Measurements from ENCODE around the gene TPGS1.

TPGS1 gene

GRCh38 chr19:536031-536880 is 29.0 kb downstream of the TPGS1 start:
- H3K9me3 ChIP-seq (replicated peaks in 1 of 2; ENCODE audit: control insufficient read depth in 2 of 2, insufficient read depth in 1 of 2, low read depth in 1 of 2, low read length in 2 of 2) = no peaks in the 10 kb centered on the region
- no peak overlapping the region for H2AFZ ChIP-seq (ENCODE audit: low read length)
- no peak overlapping the region for H3K4ac ChIP-seq (ENCODE audit: low read length)
- H3K36me3 ChIP-seq (replicated peaks in 1 of 2; ENCODE audit: control insufficient read depth in 2 of 2, insufficient read depth in 2 of 2, low read length in 2 of 2) = peaks cover 39 to 66% of the 10 kb centered on the region in 2 donors
- H2AK5ac ChIP-seq (ENCODE audit: low read depth, low read length) = no peak overlapping the region
- no peak overlapping the region for H2BK5ac ChIP-seq (ENCODE audit: low read length)
- H2BK12ac ChIP-seq (ENCODE audit: low read length) = no peak overlapping the region
- no peak overlapping the region for H2BK15ac ChIP-seq (ENCODE audit: low read length)
- H4K91ac ChIP-seq (ENCODE audit: low read depth, low read length, poor library complexity) = no peak overlapping the region
- H3K4me1 ChIP-seq (ENCODE audit: control insufficient read depth in 2 of 2, insufficient read depth in 1 of 2, low read depth in 1 of 2, low read length in 2 of 2) = peaks cover 6 to 11% of the 10 kb centered on the region in 2 donors
- H3K4me3 ChIP-seq (ENCODE audit: low read length in 2 of 2) = no peak overlapping the region
- no peak overlapping the region for H3K18ac ChIP-seq (ENCODE audit: low read length)
- H3K27ac ChIP-seq (replicated peaks; ENCODE audit: low read length) = no peak overlapping the region
- H3K14ac ChIP-seq (ENCODE audit: low read length) = no peak overlapping the region
- peak overlapping the region; percentile 60 for H3K9ac ChIP-seq (ENCODE audit: low read depth, low read length, poor library complexity)
- no peak overlapping the region for H3K4me2 ChIP-seq (ENCODE audit: insufficient read depth, low read length, poor library complexity, severe bottlenecking)
- WGBS, 2 donors (ENCODE audit: extremely low coverage in 2 of 2, insufficient read length in 2 of 2, insufficient replicate concordance in 1 of 2) = no CpG with 5 or more reads among the region's 55 CpGs
- peaks cover 50% of the 10 kb centered on the region for H3K79me1 ChIP-seq (ENCODE audit: low read depth, low read length)
- H4K8ac ChIP-seq (ENCODE audit: low read depth, low read length) = no peak overlapping the region
- peak overlapping the region; percentile 85 for H3K23ac ChIP-seq (ENCODE audit: low read depth, low read length, poor library complexity)
- no peak overlapping the region for H2BK120ac ChIP-seq (ENCODE audit: low read depth, low read length)
- no peak for DNase-seq (ENCODE audit: low spot score)
- H3K27me3 ChIP-seq (ENCODE audit: control insufficient read depth in 3 of 3, insufficient read depth in 3 of 3, low read depth in 1 of 3, low read length in 3 of 3) = no peaks in the 10 kb centered on the region

- no peak overlapping the region for H3K9ac ChIP-seq (ENCODE audit: low read depth, low read length, poor library complexity)
- no peak overlapping the region for H2AK5ac ChIP-seq (ENCODE audit: low read depth, low read length)
- H3K36me3 ChIP-seq (replicated peaks in 1 of 2; ENCODE audit: control insufficient read depth in 2 of 2, insufficient read depth in 2 of 2, low read length in 2 of 2) = peaks cover 43 to 73% of the 10 kb centered on the region in 2 donors
- no peak overlapping the region for H2BK120ac ChIP-seq (ENCODE audit: low read depth, low read length)
- no peaks in the 10 kb centered on the region for H3K9me3 ChIP-seq (replicated peaks in 1 of 2; ENCODE audit: control insufficient read depth in 2 of 2, insufficient read depth in 1 of 2, low read depth in 1 of 2, low read length in 2 of 2)
- H2BK12ac ChIP-seq (ENCODE audit: low read length) = peak overlapping the region; percentile 58
- H3K27me3 ChIP-seq (ENCODE audit: control insufficient read depth in 3 of 3, insufficient read depth in 3 of 3, low read depth in 1 of 3, low read length in 3 of 3) = no peaks in the 10 kb centered on the region
- no peak overlapping the region for H2BK5ac ChIP-seq (ENCODE audit: low read length)
- no peak overlapping the region for H3K18ac ChIP-seq (ENCODE audit: low read length)
- peaks cover 6 to 11% of the 10 kb centered on the region in 2 donors for H3K4me1 ChIP-seq (ENCODE audit: control insufficient read depth in 2 of 2, insufficient read depth in 1 of 2, low read depth in 1 of 2, low read length in 2 of 2)
- H4K8ac ChIP-seq (ENCODE audit: low read depth, low read length) = no peak overlapping the region
- no peak overlapping the region for H3K4me2 ChIP-seq (ENCODE audit: insufficient read depth, low read length, poor library complexity, severe bottlenecking)
- no peak overlapping the region for H3K14ac ChIP-seq (ENCODE audit: low read length)
- H3K23ac ChIP-seq (ENCODE audit: low read depth, low read length, poor library complexity) = peak overlapping the region; percentile 85
- DNase-seq (ENCODE audit: low spot score) = no peak
- no peak overlapping the region for H2AFZ ChIP-seq (ENCODE audit: low read length)
- no peak overlapping the region for H3K4ac ChIP-seq (ENCODE audit: low read length)
- H3K27ac ChIP-seq (replicated peaks; ENCODE audit: low read length) = no peak overlapping the region
- H3K4me3 ChIP-seq (ENCODE audit: low read length in 2 of 2) = no peak overlapping the region
- no CpG with 5 or more reads among the region's 26 CpGs for WGBS, 2 donors (ENCODE audit: extremely low coverage in 2 of 2, insufficient read length in 2 of 2, insufficient replicate concordance in 1 of 2)
- H4K91ac ChIP-seq (ENCODE audit: low read depth, low read length, poor library complexity) = no peak overlapping the region
- peaks cover 50% of the 10 kb centered on the region for H3K79me1 ChIP-seq (ENCODE audit: low read depth, low read length)
- H2BK15ac ChIP-seq (ENCODE audit: low read length) = no peak overlapping the region
Measured at GRCh38 chr19:536881-537404, 29.6 kb downstream of the TPGS1 start.

GRCh38 chr19:538641-539428 is 31.5 kb downstream of the TPGS1 start:
- Histone ChIP-seq H3K4me3 (ENCODE audit: low read length in 2 of 2) (no peak overlapping the region), H3K18ac (ENCODE audit: low read length) (peak overlapping the region; percentile 11), H4K91ac (ENCODE audit: low read depth, low read length, poor library complexity) (no peak overlapping the region), H3K4me2 (ENCODE audit: insufficient read depth, low read length, poor library complexity, severe bottlenecking) (no peak overlapping the region), H2BK5ac (ENCODE audit: low read length) (no peak overlapping the region), H4K8ac (ENCODE audit: low read depth, low read length) (no peak overlapping the region), H3K79me1 (ENCODE audit: low read depth, low read length) (peaks cover 39% of the 10 kb centered on the region), H3K14ac (ENCODE audit: low read length) (no peak overlapping the region), H2BK12ac (ENCODE audit: low read length) (no peak overlapping the region), H3K27me3 (ENCODE audit: control insufficient read depth in 3 of 3, insufficient read depth in 3 of 3, low read depth in 1 of 3, low read length in 3 of 3) (no peaks in the 10 kb centered on the region), H3K4ac (ENCODE audit: low read length) (no peak overlapping the region), H3K23ac (ENCODE audit: low read depth, low read length, poor library complexity) (peak overlapping the region; percentile 55), H3K4me1 (ENCODE audit: control insufficient read depth in 2 of 2, insufficient read depth in 1 of 2, low read depth in 1 of 2, low read length in 2 of 2) (peaks cover 0 to 1% of the 10 kb centered on the region in 2 donors), H3K9me3 (replicated peaks in 1 of 2; ENCODE audit: control insufficient read depth in 2 of 2, insufficient read depth in 1 of 2, low read depth in 1 of 2, low read length in 2 of 2) (no peaks in the 10 kb centered on the region), H3K9ac (ENCODE audit: low read depth, low read length, poor library complexity) (peak overlapping the region; percentile 44), H2BK120ac (ENCODE audit: low read depth, low read length) (no peak overlapping the region), H3K27ac (replicated peaks; ENCODE audit: low read length) (no peak overlapping the region), H2AFZ (ENCODE audit: low read length) (no peak overlapping the region), H2AK5ac (ENCODE audit: low read depth, low read length) (no peak overlapping the region), H2BK15ac (ENCODE audit: low read length) (no peak overlapping the region), H3K36me3 (replicated peaks in 1 of 2; ENCODE audit: control insufficient read depth in 2 of 2, insufficient read depth in 2 of 2, low read length in 2 of 2) (peaks cover 49 to 78% of the 10 kb centered on the region in 2 donors)
- WGBS, 2 donors (ENCODE audit: extremely low coverage in 2 of 2, insufficient read length in 2 of 2, insufficient replicate concordance in 1 of 2) = no CpG with 5 or more reads among the region's 40 CpGs
- no peak for DNase-seq (ENCODE audit: low spot score)

Data from neuronal stem cell (in vitro differentiated cells).